Measurements from ENCODE around the gene SEL1L3. TPM values are rescaled to one million over a fixed set of nuclear protein-coding genes. Genes with fewer than 3 reads are reported as not detected.

SEL1L3 gene
- total RNA-seq, 1 donor, result 6.0 TPM

GRCh38 chr4:25790024-25790423, 72.8 kb downstream of the SEL1L3 start:
- no peak overlapping the region for H3K4me3 ChIP-seq (ENCODE audit: low read depth, low read length)
- no peak for TF ChIP-seq CTCF (IDR thresholded peaks at IDR 0.05; ENCODE audit: insufficient read depth, low read depth, low read length)
- no peak for DNase-seq (ENCODE audit: low read depth)

DNA sequence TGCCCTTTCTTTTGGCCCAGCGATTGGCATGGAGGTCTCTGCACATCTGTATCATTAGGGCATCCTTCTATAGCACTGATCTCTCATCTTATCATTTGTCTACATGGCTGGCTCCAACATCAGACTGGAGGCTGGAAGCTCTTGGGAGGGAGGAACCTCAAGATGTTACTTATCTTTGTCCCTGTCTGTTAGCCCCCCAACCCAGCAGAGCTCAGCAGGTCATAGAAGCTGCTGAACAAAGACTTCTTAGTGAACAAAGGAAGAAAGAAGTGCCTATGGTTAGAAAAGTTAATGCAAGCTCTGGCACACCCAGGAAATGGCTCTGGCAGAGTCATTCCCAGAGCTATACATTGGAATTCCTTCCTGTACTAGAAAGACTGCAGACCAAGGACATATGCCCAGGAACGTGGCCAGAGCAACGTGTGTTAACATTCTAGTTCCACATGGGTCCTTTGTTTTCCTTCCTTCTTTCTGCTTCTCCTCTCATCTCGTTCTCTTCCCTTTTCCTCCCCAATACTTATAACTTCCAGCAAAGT, 74.0 kb downstream of the SEL1L3 start:
- no peak for TF ChIP-seq CTCF (IDR thresholded peaks at IDR 0.05; ENCODE audit: insufficient read depth, low read depth, low read length)
- no peak overlapping the region for H3K4me3 ChIP-seq (ENCODE audit: low read depth, low read length)
- DNase-seq (ENCODE audit: low read depth), result no peak

DNA sequence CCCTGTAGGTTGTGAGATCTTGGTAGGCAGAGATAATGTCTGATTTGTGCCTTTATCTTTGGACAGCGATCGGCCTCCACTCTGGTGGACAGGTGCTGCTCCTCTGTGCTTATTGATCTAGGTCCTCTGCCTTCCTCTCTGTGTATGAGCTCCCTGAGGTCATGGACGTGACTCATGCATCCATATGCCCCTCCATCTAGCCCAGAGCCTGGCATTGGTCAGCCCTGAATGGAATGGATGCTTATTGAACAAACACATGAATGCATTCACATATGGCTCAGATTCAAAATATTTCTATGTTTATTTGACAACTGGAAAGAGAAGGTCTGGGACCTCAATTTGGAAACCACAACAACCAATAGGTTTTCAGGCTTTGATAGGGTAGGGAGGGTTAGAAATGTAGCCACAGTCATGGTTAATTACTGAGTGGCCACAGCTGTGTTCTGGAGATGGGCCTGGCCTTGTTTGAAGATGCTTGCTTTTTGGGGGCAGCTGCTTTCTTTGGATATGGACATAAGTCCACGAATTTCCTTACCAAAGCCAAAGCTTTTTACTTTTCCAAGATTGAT, 76.2 kb downstream of the SEL1L3 start:
- DNase-seq (ENCODE audit: low read depth), result no peak
- no peak for TF ChIP-seq CTCF (IDR thresholded peaks at IDR 0.05; ENCODE audit: insufficient read depth, low read depth, low read length)
- no peak overlapping the region for H3K4me3 ChIP-seq (ENCODE audit: low read depth, low read length)

GRCh38 chr4:25783943-25784342, 78.8 kb downstream of the SEL1L3 start:
- H3K4me3 ChIP-seq (ENCODE audit: low read depth, low read length), result no peak overlapping the region
- no peak for DNase-seq (ENCODE audit: low read depth)

DNA sequence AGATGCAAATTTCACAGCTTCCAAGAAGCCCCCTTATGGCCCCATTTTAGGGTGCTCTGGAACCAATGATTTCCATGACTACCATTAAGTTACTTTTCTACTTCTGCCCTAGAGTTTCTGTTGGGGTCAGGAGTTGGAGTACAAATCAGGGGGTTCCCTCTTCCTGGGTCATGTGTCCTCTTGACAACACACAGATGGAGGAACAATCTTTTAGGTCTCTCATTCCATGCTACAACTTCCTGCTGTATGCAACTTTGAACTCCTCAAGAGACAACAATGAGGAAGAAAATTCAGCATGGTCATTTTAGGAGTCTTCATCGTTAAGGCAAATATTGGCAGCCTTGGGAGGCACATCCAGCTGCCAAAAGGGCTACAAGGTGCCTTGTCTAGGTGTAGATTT, 79.7 kb downstream of the SEL1L3 start:
- TF ChIP-seq CTCF (IDR thresholded peaks at IDR 0.05; ENCODE audit: insufficient read depth, low read depth, low read length), result no peak
- H3K4me3 ChIP-seq (ENCODE audit: low read depth, low read length), result no peak overlapping the region
- no peak for DNase-seq (ENCODE audit: low read depth)

More at GRCh38 chr4:25783943-25784342, 78.8 kb downstream of the SEL1L3 start:
- no peak for TF ChIP-seq CTCF (IDR thresholded peaks at IDR 0.05; ENCODE audit: insufficient read depth, low read depth, low read length)

- H3K4me3 ChIP-seq (ENCODE audit: low read depth, low read length), result no peak overlapping the region
- no peak for TF ChIP-seq CTCF (IDR thresholded peaks at IDR 0.05; ENCODE audit: insufficient read depth, low read depth, low read length)
- no peak for DNase-seq (ENCODE audit: low read depth)
These were observed 80.3 kb downstream of the SEL1L3 start for GRCh38 chr4:25782482-25782881.

DNA sequence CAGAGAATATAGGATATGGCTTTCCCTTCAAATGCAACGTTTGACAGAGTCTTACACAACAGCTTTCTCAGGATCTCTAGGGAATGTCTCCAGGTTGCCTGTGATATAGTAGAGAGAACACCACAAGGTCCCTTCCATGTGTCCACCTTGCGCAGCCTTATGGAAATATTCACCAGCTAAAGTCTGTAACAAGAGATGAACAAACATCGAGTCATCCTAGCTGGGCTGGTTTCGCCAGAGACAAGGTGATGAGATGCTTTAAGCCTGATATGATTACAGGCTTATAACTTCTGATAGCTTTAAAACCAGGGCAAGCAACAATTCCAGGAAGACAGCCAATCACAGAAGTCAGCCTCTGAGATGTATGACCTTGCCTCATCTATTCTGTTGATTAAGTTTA, 83.8 kb downstream of the SEL1L3 start:
- DNase-seq (ENCODE audit: low read depth), result no peak
- TF ChIP-seq CTCF (IDR thresholded peaks at IDR 0.05; ENCODE audit: insufficient read depth, low read depth, low read length), result no peak
- no peak overlapping the region for H3K4me3 ChIP-seq (ENCODE audit: low read depth, low read length)
